Muscle of leg (tissue), 11 donors: ENCODE data around the gene VMAC. TPM values are rescaled to one million over a fixed set of nuclear protein-coding genes. Genes with fewer than 3 reads are reported as not detected.

Source experiments
- DNase-seq: peaks from one replicate; pipeline ENCODE4 v3.0.0; 2013
- H3K27ac ChIP-seq: one replicate; pipeline ENCODE4 v1.5.1; 2013; ENCODE audit warnings: mild to moderate bottlenecking, low read length, control low read depth
- H3K27me3 ChIP-seq: one replicate; pipeline ENCODE4 v1.6.1; 2013; ENCODE audit warnings: low read length; ENCODE audit not compliant: control insufficient read depth, insufficient read depth
- H3K36me3 ChIP-seq: one replicate; pipeline ENCODE4 v1.6.1; 2013; ENCODE audit warnings: low read length; ENCODE audit not compliant: control insufficient read depth, insufficient read depth
- H3K4me1 ChIP-seq: one replicate; pipeline ENCODE4 v1.6.1; 2013; ENCODE audit warnings: low read length; ENCODE audit not compliant: control insufficient read depth, insufficient read depth
- H3K4me3 ChIP-seq: one replicate; pipeline ENCODE4 v1.5.1; 2013; ENCODE audit warnings: low read length, control low read depth
- H3K9me3 ChIP-seq: replicated peaks from 2 replicates; pipeline ENCODE4 v1.6.1; 2013; ENCODE audit warnings: low read depth, low read length; ENCODE audit not compliant: control insufficient read depth
- WGBS: methylation state at CpG from one replicate; pipeline ENCODE4 v1.1.5; 2013; ENCODE audit warnings: missing lambda C conversion rate; ENCODE audit not compliant: insufficient coverage; 5-methylcytosine and 5-hydroxymethylcytosine counted together
- polyA plus RNA-seq, 8 donors: library from polyadenylated mRNA; unstranded; fragments of 120-200 nt; gene quantifications; one replicate each; pipeline versions ENCODE4 v1.2.1 to v1.2.3, GENCODE V29; 2013; ENCODE audit warnings: inconsistent platforms in 1 of 8, low replicate concordance in 1 of 8; ENCODE audit not compliant: insufficient read length in 8 of 8, insufficient read depth in 1 of 8
- total RNA-seq: library from RNA; stranded (reverse); fragments of 120-200 nt; gene quantifications from one replicate; pipeline ENCODE4 v1.2.4, GENCODE V29; 2013

Gene VMAC
- total and polyA plus RNA-seq, 9 donors: 2.0 to 4.5 (median 3.6) TPM

DNA sequence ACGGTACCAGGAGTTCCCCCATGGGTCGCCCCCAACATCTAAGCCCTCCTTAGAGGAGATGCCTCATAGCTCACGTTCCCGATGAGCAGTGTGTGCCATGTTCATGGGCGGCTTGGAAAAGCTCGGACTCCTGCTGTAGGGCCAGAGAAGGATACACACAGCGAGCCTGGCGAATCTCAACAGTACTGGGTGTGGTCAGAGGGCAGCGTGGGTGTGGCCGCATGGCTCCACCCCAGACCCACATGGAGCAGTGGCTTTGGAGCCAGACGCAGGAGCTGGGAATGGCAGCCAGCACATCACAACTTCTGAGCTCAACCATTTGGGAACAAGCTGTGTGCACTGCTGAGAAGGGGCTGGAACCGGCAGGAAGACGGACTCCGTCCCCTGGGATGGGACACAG, 25.0 kb downstream of the VMAC start:
- Histone ChIP-seq H3K27ac (no peak overlapping the region), H3K27me3 (no peaks in the 10 kb centered on the region), H3K4me3 (no peak overlapping the region), H3K36me3 (peaks cover 89% of the 10 kb centered on the region), H3K9me3 (no peaks in the 10 kb centered on the region), H3K4me1 (peaks cover 54% of the 10 kb centered on the region)
- DNase-seq: no peak
- 78% methylated on average over 12 of the region's 14 CpGs for WGBS

DNA sequence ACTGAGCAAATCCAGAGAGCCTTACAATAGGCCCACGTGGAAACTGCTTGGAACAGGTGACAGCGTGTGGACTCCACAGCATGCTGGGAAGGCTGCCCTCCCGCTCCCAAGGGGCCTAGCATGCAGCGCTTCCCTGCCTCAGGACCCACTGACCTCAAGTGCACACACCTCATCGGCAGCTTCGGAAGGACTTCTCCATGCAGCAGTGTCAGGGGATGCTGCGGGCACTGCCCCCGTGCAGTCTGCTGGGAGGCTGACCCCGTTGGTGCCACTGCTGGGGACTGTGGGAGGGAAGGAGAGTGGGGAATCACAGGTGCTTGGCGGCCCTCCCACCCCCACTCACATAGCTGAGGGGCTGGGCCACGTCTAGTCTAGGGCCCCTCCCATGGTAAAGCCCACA, 26.6 kb downstream of the VMAC start:
- Histone ChIP-seq H3K4me3 (no peak overlapping the region), H3K27ac (no peak overlapping the region), H3K9me3 (no peaks in the 10 kb centered on the region), H3K36me3 (peaks cover 79% of the 10 kb centered on the region), H3K4me1 (peaks cover 62% of the 10 kb centered on the region), H3K27me3 (no peaks in the 10 kb centered on the region)
- DNase-seq: no peak
- WGBS: 74% methylated on average over 4 of the region's 11 CpGs

DNA sequence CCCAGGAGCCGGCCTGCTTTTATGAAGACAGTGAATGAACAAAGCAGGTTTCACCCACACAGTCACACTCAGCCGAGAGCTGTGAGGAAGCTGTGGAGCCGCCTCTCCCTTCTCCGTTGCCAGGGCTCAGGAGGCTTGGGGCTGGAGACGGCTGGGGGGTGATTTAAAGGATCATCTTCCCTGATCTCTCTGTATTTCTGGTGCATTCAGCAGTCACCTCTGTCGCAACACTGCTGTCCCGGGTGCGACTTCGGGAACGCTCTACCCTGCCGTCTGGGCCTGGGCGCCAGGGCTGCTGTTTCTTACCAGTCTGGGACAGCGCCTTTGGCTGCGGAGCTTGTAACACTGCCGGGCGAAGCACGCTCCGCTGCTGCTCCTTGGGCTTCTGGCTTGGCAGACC, 27.5 kb downstream of the VMAC start:
- H3K36me3 ChIP-seq: peaks cover 77% of the 10 kb centered on the region
- no peaks in the 10 kb centered on the region for H3K9me3 ChIP-seq
- peaks cover 58% of the 10 kb centered on the region for H3K4me1 ChIP-seq
- 65% methylated on average over 14 of the region's 18 CpGs for WGBS
- H3K27ac ChIP-seq: no peak overlapping the region
- H3K27me3 ChIP-seq: no peaks in the 10 kb centered on the region
- no peak for DNase-seq
- no peak overlapping the region for H3K4me3 ChIP-seq

DNA sequence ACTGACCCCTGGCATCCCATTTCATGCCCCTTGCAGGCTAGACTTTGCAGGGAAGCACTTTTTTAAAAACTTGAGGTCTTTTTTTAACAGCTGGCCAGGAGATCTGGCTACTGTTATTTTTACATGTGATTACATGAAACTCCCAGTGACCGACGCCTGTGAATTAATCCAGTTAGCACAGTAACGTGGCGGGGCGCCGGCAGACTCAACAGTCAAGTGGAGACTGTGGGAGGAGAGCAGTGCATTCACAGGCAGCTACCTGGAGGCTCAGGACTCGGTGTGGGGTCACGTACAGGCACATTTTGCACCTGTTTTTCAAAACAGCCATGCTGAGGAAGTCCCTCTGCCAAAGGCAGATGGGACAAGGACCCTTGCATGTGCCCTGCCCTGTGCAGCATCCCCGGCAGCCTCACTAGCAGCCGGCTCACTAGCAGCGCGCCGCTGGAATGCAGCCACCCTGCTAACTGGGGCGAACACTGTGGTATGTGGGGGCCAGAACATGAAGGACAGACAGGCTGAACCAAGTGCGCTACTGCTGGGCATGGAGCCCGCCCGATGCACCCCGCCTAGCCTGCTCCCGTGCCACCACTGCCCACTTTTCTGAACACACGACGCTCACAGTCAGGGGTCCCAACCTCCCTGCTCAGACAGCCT, 28.1 kb downstream of the VMAC start:
- WGBS: 77% methylated on average over 15 of the region's 21 CpGs
- Histone ChIP-seq H3K4me1 (peaks cover 52% of the 10 kb centered on the region), H3K27ac (no peak overlapping the region), H3K27me3 (no peaks in the 10 kb centered on the region), H3K36me3 (peaks cover 77% of the 10 kb centered on the region), H3K9me3 (no peaks in the 10 kb centered on the region), H3K4me3 (no peak overlapping the region)
- no peak for DNase-seq

DNA sequence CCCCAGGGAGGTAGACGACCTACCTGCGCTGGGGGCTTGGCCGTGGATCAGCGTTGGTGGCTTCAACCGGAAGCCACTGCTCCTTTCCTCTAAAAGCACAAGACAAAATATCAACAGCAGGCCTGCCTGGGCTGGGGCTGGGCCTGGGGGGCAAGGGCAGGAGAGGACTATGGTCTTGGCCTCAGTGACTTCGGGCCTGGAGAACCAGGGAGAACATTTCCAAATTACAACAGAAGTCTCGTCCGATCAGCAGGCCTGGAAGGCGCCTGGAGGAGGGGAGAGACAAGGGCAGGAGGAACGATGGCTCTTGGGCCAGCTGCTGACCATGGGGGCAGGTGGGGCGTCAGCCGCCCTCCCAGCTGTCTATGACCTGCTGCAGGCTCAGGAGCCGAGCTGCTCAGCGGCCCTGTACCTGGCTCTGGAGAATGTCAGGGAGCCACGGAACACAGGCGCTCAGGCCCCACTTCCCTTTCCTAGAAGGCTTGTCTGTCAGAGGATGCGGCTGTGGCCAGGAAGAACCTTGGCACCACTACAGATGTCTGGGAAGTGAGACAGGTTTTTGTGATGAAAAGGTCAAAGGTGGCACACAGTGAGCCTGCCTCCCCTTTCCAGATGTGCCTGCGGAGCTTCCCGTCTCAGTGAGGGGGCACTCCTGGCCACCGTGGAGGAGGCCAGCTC, 28.9 kb downstream of the VMAC start:
- DNase-seq: no peak
- Histone ChIP-seq H3K27ac (no peak overlapping the region), H3K4me3 (no peak overlapping the region), H3K27me3 (no peaks in the 10 kb centered on the region), H3K4me1 (peaks cover 48% of the 10 kb centered on the region), H3K36me3 (peaks cover 75% of the 10 kb centered on the region), H3K9me3 (no peaks in the 10 kb centered on the region)
- 61% methylated on average over 13 of the region's 20 CpGs for WGBS

DNA sequence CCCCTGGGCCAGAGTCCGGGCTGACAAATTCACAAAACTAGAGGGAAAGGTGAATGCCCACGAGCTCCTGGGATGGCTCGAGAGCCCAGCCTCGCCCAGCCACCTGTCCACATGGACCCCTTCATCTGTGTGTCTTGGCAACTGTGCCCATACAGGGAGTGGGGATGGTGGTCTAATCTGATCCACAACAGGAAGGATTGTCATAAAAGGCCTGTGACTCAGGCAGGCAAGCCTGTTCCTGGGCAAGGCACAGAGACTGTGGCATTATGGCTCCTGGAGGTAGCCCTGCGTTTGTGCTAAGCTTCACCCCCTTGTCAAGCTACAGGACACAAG, 29.4 kb downstream of the VMAC start:
- Histone ChIP-seq H3K27me3 (no peaks in the 10 kb centered on the region), H3K9me3 (no peaks in the 10 kb centered on the region), H3K27ac (peak overlapping the region; percentile 79), H3K4me1 (peaks cover 48% of the 10 kb centered on the region), H3K4me3 (no peak overlapping the region), H3K36me3 (peaks cover 71% of the 10 kb centered on the region)
- WGBS: 61% methylated on average over 4 of the region's 5 CpGs
- DNase-seq: no peak

DNA sequence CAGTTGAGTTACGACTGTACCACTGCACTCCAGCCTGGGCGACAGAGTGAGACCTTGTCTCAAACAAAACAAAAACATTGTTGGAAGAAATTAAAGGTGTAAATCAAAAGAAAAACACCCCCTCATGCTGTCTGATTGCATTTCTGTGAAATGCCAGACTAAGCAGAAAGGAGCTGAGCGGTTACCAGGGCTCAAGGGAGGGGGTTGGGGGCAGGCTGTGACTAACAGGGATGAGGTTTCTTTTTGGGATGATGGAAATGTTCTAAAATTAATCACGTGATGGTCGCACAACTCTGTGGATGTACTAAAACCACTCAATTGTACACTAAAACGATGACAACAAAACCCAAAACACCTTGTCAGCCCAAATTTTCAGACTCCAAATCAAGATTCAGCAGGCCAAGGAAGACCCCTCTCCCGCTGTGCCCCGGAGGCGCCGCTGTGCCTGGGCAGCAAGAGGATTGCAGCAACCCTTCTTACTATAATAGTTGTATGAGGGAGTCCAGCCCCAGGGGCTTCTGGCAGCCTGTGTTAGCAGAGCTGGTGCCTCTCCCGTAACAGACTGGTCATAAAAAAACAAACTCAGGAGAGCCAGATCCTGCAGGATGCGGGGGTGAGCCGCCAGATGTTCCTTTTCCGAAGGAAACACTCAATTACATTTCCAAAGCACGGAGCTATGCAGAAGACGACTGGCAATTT, 30.3 kb downstream of the VMAC start:
- no peak overlapping the region for H3K4me3 ChIP-seq
- H3K9me3 ChIP-seq: no peaks in the 10 kb centered on the region
- H3K36me3 ChIP-seq: peaks cover 70% of the 10 kb centered on the region
- H3K27ac ChIP-seq: peak overlapping the region; percentile 79
- no peaks in the 10 kb centered on the region for H3K27me3 ChIP-seq
- DNase-seq: peak; percentile 88
- peaks cover 50% of the 10 kb centered on the region for H3K4me1 ChIP-seq
- WGBS: 7% methylated on average over 3 of the region's 16 CpGs

DNA sequence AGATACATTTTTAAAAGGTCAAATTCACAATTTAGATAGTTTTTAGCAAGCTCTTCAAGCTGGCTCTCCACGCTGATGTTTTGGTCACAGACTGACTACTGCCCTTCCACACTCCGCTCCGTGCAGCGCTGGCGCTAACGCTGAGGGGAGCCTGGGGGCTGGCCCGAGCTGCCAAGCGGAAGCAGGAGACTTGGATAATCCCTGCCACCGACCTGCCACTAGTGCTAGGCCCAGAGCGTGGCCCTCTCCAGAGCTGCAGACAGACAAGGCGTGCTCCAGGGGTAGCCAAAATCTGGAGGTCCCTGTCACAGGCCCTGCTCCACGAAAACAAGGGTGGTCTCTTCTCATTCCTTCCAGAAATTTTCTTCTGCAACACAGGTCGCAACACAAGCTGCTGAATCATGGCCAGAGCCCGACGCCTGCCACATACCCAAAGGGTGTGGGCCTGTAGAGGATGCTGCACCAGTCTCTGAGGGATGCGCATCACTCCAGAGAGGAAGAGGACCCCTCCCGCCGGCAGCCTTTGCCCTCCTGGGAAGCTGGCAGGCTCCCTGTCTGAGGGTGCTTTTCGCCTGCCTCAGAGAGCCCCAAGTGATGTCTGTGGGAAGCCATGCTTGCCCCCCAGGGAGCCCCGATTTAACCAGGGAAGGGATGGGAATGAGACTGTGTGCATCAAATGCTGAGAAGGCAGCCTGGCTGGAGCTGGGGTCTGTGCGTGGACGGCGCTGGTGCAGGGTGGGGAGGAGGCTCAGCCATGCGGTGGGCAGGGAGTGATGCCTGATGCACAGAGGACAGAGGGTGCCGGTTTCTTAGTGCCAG, 31.0 kb downstream of the VMAC start:
- Histone ChIP-seq H3K4me1 (peaks cover 50% of the 10 kb centered on the region), H3K36me3 (peaks cover 70% of the 10 kb centered on the region), H3K9me3 (no peaks in the 10 kb centered on the region), H3K27me3 (no peaks in the 10 kb centered on the region), H3K27ac (peak overlapping the region; percentile 69), H3K4me3 (no peak overlapping the region)
- 38% methylated on average over 22 of the region's 25 CpGs for WGBS
- no peak for DNase-seq

DNA sequence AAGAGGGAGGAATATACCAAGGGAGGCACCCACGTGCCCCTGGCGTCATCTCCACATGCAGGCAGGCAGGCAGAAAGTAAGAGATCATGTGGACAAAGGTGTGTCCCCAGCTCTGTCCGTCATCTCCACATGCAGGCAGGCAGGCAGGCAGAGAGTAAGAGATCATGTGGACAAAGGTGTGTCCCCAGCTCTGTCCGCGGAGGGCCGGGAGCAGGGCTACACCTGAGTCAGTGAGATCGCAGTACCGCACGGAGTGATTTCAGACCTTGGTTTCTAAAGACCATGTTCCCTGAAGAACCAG, 31.6 kb downstream of the VMAC start:
- DNase-seq: no peak
- Histone ChIP-seq H3K4me1 (peaks cover 55% of the 10 kb centered on the region), H3K9me3 (no peaks in the 10 kb centered on the region), H3K27me3 (no peaks in the 10 kb centered on the region), H3K27ac (peak overlapping the region; percentile 69), H3K4me3 (no peak overlapping the region), H3K36me3 (peaks cover 70% of the 10 kb centered on the region)
- WGBS: 82% methylated on average over 9 of the region's 9 CpGs

DNA sequence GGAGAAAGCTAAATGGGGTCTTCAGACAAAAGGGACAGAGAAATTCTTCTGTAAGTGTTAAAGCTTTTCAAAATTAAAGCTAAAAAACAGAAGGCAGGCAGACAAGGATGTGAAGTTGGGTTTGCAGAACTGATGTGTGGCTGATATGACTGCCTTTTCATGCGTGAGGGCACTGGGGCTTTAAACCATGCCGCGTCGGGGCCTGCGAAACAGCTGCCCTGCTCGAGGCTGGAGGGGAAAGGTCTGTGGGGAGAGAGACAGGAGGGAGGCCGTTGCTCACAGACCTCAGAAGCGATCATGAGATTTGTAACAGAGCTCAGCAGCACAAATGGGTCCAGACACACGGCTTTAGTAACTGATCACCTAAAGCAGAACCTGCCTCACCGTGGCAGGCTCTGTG, 32.9 kb downstream of the VMAC start:
- H3K27ac ChIP-seq: no peak overlapping the region
- H3K4me1 ChIP-seq: peaks cover 65% of the 10 kb centered on the region
- peaks cover 61% of the 10 kb centered on the region for H3K36me3 ChIP-seq
- no peaks in the 10 kb centered on the region for H3K9me3 ChIP-seq
- no peak overlapping the region for H3K4me3 ChIP-seq
- 65% methylated on average over 3 of the region's 10 CpGs for WGBS
- no peak for DNase-seq
- no peaks in the 10 kb centered on the region for H3K27me3 ChIP-seq
